ENCODE results near the gene DCD.

DNA sequence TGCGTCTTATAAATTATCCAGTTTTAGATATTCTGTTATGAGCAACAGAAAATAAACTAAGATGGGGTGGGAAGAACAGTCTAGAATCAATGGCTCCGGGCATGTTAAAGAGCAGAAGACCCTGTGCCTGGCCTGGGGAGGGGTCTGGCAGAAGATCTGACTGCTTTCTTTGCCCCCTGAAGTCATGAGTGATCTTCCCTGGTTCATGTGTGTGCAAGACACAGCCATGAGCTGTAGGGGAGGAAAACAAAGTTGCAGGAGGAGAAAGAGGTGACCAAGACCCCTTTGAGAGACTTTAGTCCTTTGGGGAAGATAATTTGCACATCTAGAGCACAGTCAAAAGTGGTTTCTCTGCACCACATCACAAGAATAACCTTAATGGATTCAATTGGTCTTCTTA is 18.2 kb downstream of the DCD start:
- TF ChIP-seq ZNF274 (IDR thresholded peaks at IDR 0.05; ENCODE audit: low read depth, low read length) (no peak), YY1 (IDR thresholded peaks at IDR 0.05; ENCODE audit: insufficient read depth, insufficient read length) (no peak), SUZ12 (IDR thresholded peaks at IDR 0.05; ENCODE audit: extremely low read depth, insufficient read depth, insufficient read length) (no peak)
